HG02870 (cell line): ENCODE measurements around the gene CLDN14.
A peak's percentile ranks its signal among the peaks of the same experiment; 100 is the strongest.
"Not testable (repeated sequence)": the region's sequence is repeated elsewhere in the genome, so short reads cannot be mapped to it uniquely, and the experiment has no call there.

Experiments used
- ATAC-seq: cut with Tn5 transposase; IDR thresholded peaks from one replicate; pipeline ENCODE4 v1.9.1; 2021; ENCODE audit warnings: mild to moderate bottlenecking, moderate library complexity; ENCODE audit not compliant: unreplicated experiment

Gene CLDN14

GRCh38 chr21:36502365-36502764 lies 22.4 kb upstream of the CLDN14 start:
- no peak for ATAC-seq

GRCh38 chr21:36501589-36501892 lies 21.6 kb upstream of the CLDN14 start:
- ATAC-seq, result no peak

GRCh38 chr21:36499578-36500471 lies 19.9 kb upstream of the CLDN14 start:
- ATAC-seq, result no peak

GRCh38 chr21:36494557-36494956 lies 14.6 kb upstream of the CLDN14 start:
- ATAC-seq, result no peak

- no peak for ATAC-seq
Observed at GRCh38 chr21:36491209-36491910, 11.4 kb upstream of the CLDN14 start.

GRCh38 chr21:36489776-36490165 lies 9.8 kb upstream of the CLDN14 start:
- no peak for ATAC-seq

GRCh38 chr21:36489103-36489775 lies 9.3 kb upstream of the CLDN14 start:
- no peak for ATAC-seq

- no peak for ATAC-seq
Observed at GRCh38 chr21:36487641-36488307, 7.9 kb upstream of the CLDN14 start.

GRCh38 chr21:36486246-36486645 lies 6.3 kb upstream of the CLDN14 start:
- no peak for ATAC-seq

- no peak for ATAC-seq
Observed at GRCh38 chr21:36485476-36485875, 5.6 kb upstream of the CLDN14 start.

- ATAC-seq, result no peak
Observed at GRCh38 chr21:36483095-36483494, 3.2 kb upstream of the CLDN14 start.

GRCh38 chr21:36482673-36483072 lies 2.8 kb upstream of the CLDN14 start:
- no peak for ATAC-seq

- ATAC-seq, result no peak
Observed at GRCh38 chr21:36482181-36482580, 2.3 kb upstream of the CLDN14 start.

GRCh38 chr21:36481639-36482038 lies 1.7 kb upstream of the CLDN14 start:
- no peak for ATAC-seq

- ATAC-seq, result no peak
Observed at GRCh38 chr21:36480618-36481017, 696 bp upstream of the CLDN14 start.

- no peak for ATAC-seq
Observed at GRCh38 chr21:36478941-36479340, 981 bp downstream of the CLDN14 start.

- peak; percentile 81 for ATAC-seq
Observed at GRCh38 chr21:36478207-36478701, 1.7 kb downstream of the CLDN14 start.

- no peak for ATAC-seq
Observed at GRCh38 chr21:36477559-36477958, 2.4 kb downstream of the CLDN14 start.

- ATAC-seq, result no peak
Observed at GRCh38 chr21:36477001-36477400, 2.9 kb downstream of the CLDN14 start.

- not testable (repeated sequence) for ATAC-seq
Observed at GRCh38 chr21:36476541-36476940, 3.4 kb downstream of the CLDN14 start.

- no peak for ATAC-seq
Observed at GRCh38 chr21:36474591-36474990, 5.3 kb downstream of the CLDN14 start.
